HG03457 (cell line): ENCODE results near the gene ARHGAP26.
"Not testable (repeated sequence)": the region's sequence is repeated elsewhere in the genome, so short reads cannot be mapped to it uniquely, and the experiment has no call there.

Experiments used
- ATAC-seq: cut with Tn5 transposase; IDR thresholded peaks from one replicate; pipeline ENCODE4 v1.9.1; 2021; ENCODE audit warnings: moderate number of reproducible peaks; ENCODE audit not compliant: unreplicated experiment

Gene ARHGAP26

DNA sequence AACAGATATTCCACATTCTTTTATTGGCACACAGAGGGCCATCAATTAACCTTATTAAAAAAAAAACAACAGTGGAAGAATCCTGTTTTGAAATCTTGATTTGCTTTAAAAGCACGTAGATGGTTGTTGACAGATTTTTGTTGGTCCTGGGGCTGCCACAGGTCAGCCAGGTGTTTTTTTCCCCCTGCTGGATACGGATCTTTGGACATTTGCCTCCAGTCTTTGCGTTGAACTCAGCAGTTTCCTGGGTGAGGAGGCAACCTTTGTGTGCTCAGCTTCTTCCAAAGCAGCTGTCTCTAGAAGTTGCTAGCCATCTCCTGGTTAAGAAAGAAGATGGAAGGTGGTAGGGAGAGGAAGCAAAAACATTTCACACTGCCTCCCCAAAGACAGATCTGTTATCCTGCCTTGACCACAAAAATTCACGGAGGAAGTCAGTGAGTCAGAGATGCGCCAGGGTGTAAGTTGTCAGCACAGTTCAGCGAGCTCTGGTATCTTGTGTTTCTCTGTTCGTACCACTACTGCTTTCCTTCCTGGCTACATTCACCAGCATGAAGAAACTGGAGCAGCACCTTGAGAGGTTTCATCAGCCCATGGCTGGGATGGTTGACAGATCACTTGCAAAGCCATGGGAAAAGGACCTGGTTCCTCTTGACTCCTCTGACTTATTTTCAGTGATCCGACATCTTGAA is 207.3 kb downstream of the ARHGAP26 start:
- peak; percentile 78 for ATAC-seq

DNA sequence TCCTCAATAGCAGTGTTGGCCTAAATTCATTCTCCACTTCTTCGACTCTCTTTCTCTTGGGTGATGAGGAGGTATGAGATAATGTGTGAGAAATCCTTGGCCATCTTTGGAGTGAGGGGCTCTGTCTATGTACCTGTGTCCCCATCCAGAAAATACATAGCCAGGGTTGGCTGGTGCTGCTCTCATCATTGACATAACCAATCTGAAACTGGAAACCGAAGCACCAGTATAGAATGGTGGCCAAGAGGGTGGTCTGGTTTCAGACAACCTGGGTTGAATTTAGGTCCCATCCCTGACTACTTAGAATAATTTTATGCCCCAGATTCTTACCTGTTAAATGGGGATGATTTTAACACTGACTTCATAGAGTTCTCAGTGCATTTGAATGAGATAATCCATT is 208.1 kb downstream of the ARHGAP26 start:
- ATAC-seq = no peak

DNA sequence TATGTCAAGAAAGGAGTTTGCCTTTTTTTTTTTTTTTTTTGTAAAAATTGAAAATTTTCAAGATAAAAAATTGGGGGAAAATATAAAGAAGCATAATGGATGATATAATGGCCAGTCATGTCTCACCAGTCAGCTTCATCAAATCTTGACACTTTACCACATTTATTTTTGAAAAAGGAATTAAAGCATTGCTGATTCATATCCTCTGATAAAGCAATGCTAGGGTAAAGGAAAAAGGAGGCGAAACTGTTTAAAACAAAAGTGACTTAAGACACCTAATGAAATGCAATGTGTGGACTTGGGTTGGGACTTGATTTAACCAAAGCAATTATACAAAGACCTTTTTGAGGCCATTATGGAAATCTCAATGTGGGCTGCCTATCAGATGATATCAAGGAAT is 208.5 kb downstream of the ARHGAP26 start:
- ATAC-seq = no peak

DNA sequence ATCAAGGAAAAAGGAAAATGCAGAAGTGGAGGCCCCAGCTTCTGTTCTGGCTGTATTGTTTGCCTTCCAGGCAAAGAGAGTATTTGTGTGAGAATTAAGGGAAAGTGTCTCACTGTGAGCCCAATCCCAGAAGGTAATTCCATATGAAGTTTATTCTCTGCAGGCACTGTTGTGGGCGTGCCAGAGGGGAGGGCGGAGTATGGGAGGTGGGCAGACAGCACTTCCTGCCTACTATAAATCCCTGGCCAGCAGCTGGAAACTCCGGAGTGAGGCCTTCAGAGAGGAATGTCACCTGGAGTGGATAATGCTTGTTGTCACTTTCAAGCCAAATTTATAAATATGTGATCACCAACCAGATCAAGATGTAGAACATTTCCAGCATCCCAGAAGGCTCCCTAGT is 209.5 kb downstream of the ARHGAP26 start:
- ATAC-seq = no peak

DNA sequence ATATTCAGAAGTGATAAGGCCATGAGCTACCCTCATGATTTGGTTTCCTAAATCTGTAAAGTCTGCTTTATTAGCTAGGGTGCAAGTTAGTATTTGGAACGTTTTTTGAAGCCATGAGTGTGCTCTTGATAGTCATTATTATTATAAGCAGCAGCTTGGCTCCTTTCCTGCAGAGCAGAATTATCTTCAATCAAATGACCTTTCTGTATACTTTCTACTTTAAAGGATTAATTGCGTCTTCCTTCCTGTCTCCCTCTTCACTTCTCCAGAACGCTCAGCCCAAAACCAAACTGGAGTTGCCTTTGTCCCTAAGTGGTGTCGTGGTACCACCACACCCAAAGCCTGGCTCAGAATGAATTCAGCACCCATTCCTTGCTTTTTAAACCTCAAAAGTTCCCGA is 211.3 kb downstream of the ARHGAP26 start:
- no peak for ATAC-seq

DNA sequence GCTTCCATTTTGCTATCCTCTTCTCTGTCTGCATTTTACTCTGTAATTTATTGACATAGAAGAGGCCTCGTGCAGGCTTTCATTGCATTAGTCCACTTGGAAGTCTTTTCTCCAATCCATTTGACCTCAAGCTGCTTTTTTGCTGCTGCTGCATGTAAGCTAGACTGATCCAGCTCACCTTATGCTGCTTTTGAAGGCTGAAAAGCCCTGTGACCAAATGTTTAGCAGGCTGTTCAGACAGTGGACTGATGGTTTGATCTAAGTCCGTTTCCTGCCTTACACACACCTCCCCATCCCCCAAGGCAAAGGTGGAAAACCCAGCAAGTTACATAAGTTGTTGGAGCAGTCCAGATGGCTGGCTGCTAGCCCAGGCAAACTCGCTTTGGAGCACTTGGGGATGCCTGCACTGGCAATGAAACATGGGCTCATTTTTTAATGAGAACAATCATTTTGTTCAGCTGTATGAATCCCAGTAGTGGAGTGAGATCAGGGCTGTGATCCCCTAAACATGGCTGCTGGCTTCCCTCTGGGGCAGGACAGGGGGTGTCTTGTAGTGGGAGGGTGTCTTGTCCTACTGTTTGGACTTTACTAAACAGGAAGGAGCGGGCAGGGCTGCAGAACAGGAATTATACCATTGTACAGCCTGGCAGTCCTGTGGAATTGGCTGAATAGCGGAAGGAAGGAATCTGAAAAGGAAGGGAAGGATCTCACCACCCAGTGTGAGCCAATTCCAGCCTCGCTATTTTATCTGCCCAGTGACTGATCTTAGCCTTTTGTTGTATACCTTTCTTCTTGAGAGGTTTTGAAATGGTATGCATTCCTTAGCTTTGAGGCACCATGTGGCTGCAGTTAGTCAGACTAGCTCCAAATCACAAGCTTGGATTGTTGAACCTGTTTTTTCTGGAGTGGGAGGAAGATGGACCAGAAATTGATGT is 212.0 kb downstream of the ARHGAP26 start:
- no peak for ATAC-seq

DNA sequence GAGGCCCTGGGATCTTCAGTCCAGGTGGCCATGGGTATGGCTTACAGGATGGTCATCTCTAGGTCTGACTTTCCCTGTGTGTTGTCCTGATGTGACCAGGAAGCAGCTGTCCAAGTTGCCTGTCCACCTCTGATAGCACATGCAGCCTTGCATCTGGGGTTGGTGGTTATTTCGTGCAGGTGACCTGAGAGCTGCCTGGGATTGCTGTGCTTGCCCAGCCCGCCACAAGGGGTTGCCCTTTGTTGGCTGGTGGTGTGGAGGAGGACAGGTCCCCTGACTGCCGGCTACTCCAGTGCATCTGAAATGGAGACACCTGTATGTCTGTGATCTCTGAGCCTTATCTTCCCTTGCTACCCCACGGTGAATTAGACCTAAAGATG is 212.6 kb downstream of the ARHGAP26 start:
- ATAC-seq = no peak

DNA sequence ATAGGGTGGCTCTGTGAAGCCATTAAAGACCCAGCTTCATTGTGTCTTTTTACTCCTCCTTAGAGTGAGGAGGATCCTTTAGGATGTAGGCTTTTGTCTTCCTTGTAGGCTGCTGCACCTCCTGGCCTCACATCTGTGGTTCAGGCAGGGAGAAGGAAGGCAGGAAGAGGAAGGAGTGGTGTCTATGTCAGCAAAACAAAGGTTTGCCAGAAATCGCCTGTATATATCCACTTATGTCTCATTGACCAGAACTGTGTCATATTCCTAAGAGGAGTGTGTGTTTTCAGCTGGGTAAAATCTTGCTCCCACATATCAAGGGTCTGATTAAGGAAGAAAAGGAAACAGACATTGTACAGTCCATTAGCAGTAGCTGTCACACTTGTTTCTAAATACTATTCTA is 213.8 kb downstream of the ARHGAP26 start:
- no peak for ATAC-seq

DNA sequence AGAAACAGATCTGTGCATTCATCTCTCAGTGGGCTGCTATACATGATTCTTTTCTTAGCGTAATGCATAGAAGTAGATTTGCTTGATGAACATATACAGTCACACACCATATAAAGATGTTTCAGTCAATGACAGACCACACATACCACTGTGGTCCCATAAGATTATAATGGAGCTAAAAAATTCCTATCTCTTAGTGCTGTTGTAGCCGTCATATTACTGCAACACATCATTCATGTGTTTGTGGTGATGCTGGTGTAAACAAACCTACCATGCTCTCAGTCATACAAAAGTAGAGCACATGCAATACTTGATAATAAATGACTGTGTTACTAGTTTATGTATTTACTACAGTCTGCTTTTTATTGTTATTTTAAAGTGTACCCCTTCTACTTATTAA is 214.3 kb downstream of the ARHGAP26 start:
- ATAC-seq = no peak

DNA sequence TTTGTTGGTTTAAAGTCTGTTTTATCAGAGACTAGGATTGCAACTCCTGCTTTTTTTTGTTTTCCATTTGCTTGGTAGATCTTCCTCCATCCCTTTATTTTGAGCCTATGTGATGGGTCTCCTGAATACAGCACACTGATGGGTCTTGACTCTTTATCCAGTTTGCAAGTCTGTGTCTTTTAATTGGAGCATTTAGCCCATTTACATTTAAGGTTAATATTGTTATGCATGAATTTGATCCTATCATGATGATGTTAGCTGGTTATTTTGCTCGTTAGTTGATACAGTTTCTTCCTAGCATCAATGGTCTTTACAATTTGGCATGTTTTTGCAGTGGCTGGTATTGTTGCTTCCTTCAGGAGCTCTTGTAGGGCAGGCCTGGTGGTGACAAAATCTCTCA is 219.1 kb downstream of the ARHGAP26 start:
- not testable (repeated sequence) for ATAC-seq

DNA sequence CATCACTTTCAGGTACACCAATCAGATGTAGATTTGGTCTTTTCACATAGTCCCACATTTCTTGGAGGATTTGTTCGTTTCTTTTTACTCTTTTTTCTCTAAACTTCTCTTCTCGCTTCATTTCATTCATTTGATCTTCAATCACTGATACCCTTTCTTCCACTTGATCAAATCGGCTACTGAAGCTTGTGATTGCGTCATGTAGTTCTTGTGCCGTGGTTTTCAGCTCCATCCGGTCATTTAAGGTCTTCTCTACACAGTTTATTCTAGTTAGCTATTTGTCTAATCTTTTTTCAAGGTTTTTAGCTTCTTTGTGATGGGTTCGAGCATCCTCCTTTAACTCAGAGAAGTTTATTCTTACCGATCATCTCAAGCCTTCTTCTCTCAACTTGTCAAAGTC is 219.9 kb downstream of the ARHGAP26 start:
- ATAC-seq = not testable (repeated sequence)

DNA sequence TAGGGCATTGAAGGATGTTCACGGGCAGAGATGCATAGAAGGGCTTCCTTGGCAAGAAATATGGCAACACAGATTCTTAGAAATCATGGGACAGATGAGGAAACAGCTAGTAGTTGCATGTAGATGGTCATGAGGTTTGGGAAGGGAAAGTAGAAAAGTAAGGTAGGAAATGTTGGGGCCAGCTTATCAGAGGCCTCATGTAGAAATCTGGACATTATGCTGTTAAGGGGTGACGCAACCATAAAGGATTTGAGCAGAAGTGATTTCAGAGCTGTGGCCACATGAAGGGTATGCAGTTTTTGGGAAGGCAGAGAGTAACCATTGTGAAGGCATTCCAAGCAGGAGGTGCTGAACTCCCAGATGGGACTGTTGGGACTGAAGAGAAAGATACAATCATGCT is 224.0 kb downstream of the ARHGAP26 start:
- no peak for ATAC-seq

DNA sequence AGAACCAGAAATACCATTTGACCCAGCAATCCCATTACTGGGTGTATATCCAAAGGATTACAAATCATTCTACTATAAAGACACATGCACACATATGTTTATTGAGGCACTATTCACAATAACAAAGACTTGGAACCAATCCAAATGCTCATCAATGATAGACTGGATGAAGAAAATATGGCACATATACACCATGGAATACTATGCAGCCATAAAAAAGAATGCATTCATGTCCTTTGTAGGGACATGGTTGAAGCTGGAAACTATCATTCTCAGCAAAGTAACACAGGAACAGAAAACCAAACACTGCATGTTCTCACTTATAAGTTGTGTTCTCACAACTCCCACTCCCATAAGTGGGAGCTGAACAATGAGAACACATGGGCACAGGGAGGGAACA is 225.4 kb downstream of the ARHGAP26 start:
- not testable (repeated sequence) for ATAC-seq

DNA sequence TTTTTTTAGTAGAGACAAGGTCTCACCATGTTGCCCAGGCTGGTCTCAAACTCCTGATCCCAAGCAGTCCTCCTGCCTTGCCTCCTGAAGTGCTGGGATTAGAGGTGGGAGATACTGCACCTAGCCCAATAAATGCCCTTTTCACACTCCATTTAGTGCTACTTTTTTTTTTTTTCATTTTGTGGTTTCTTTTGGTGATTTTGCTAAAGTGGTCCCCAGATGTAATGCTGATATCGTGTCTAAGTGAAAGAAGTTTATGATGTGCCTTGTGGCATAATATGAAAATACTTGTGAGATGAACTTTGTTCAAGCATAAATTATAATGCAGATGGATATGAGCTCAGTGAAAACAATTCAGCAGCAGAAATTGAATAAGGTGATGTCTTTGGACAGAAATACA is 227.4 kb downstream of the ARHGAP26 start:
- no peak for ATAC-seq

DNA sequence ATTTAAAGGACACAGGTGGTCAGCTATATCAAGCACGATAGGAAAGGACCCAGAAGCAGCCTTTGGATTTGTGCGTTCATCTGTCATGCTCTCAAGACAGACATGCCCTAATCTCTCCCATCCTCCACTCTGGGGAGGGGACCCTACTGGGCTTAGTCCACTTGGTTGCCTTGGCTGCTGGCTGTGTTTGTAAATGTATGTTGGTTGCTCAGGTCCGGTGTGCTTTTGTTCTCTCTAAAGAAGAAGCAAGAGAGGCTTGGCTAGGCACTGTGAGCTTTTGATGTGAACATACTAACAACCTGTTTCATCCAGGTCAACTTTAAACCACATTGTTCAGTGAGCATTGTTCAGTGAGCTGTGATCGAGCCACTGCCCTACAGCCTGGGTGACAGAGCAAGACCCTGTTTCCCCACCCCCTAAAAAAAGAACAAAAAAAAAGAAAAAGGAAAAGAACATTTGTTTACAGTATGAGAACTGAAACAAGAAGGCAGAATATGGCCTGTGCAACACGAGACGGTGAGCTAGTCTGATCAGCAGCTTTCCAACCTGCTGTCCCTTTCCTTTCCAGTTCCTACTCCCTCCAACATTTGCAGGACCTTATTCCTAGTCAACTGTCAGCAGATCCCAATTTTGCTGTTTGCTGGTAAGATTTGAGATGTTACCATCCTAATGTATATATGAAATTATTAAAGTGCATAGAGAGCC is 228.3 kb downstream of the ARHGAP26 start:
- ATAC-seq = no peak

DNA sequence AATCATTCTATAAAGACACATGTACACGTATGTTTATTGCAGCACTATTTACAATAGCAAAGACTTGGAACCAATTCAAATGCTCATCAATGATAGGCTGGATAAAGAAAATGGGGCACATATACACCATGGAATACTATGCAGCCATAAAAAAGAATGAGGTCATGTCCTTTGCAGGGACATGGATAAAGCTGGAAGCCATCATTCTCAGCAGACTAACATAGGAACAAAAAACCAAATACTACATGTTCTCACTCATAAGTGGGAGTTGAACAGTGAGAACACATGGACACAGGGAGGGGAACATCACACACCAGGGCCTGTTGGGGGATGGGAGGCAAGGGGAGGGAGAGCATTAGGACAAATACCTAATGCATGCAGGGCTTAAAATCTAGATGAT is 230.4 kb downstream of the ARHGAP26 start:
- ATAC-seq = not testable (repeated sequence)

DNA sequence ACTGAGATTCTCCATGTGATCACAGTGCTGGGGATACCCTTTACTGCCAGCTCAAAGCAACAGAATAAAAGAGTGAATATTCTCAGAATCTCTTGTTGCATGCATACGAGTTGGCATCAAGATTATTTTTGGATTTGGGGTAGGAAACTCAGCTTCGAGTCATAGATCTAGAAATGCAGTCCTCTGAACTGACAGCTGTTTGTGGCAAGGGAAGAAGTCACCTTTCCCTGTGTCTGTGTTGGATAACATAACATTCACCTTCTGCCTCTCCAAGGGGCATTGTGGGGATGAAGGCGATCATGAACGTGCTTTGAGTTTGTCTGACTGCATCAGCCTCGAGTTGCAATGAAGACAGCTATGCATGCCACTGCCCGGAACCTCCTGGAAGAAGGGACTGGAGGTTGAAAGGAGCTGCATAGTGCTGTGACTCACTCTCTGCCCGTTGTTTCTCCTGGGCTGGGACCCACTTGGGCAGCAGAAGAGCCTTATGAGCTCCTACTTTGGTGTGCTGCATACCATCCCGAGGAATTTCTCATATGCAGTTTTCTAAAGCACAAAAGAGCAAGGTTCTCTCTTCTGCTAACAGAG is 231.7 kb downstream of the ARHGAP26 start:
- ATAC-seq = no peak

DNA sequence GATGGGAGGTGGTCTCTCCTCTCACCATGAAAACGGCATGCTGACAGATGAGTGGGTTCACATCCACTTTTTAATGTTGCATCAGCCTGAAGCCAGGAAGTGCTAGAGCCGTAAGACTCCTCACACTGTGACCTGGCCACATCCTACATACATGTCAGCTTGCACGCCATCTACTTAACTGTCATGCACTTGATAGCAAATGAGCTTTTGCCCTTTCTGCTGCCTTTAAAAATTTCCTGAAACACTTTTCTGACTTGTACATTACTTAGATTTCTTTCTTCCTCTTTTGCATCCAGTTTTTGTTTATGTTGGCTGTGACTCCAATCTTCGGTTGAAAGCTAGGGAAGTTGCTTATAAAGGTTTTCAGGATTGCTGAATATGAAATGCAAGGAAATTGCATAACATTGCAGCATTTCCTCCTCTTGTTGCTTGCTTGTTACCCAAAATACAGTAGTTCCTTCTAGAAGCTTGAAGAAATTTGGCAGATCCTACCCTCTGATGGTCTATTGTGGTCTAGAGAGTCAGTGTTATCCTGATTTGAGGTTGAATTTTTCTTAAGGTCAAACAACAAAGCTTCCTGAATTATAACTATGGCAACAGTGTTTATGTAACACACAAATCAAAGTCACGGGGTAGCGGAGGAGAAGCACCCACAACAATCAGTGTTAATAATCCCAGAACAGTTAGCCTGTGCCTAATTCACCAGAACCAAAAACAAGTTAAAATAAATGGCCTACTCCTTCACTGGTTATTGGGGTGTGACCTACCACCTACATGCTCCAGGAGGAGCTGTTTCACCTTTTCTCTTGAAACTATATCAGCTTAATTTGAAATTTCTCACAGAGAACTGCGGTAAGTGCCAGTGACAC is 232.5 kb downstream of the ARHGAP26 start:
- peak; percentile 69 for ATAC-seq

DNA sequence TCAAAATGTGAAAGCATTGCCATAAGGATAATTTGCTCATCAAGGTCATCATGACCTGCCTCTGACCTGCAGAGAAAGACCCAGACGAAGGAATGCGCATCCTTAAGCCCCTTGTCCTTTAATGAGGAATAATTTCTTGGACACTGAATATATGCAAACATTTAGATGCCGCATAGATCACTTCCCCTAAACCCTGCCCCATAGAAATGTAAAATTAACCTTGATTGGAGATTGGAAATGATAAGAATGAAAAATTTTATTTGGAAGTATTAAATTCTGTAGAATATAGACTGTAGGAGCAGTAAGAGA is 233.1 kb downstream of the ARHGAP26 start:
- no peak for ATAC-seq

DNA sequence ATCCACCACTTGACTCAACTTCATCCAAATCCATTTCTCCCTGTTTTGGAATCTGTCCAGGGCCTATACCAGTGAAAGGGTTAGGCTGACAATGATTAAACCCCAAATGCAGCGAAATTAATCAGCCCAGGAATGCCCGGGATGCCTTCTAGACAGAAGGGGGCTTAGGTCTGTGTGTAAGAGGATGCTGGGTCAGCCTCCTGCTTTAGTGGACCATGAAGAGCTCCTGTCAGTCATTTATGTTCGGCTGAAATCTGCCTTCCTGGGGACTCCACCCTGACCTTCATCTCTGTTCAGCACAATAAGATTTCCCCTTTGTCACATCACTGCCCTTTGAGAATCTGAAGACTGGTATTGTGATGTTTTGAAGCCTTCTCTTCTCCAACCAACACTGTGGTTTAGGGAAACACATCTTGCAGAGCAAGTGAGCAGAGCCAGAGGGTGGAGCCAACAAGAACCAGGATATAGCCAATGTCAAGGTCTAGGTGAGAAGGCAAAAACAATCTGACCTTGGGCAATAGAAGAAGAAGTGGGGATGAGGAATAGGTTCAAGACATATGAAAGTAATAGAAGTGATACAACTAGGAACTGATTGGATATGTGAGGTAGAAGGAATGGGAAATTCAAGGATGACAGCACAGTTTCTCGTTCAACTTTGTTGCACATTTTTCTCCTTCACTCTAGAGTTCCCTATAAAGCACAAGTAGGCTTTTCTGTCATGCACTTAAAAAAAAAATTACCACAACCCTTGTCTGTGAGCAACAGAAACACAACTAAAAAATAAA is 234.4 kb downstream of the ARHGAP26 start:
- ATAC-seq = no peak
